Embryonic facial prominence (tissue), 1 donor: Measurements from ENCODE around the gene GRAP2.

Experiments
- DNase-seq: peaks from one replicate; pipeline ENCODE4 v3.0.0-alpha.2; 2016; ENCODE audit errors: extremely low spot score

The GRAP2 gene

GRCh38 chr22:39994041-39994565, 93.2 kb downstream of the GRAP2 start:
- no peak for DNase-seq

DNA sequence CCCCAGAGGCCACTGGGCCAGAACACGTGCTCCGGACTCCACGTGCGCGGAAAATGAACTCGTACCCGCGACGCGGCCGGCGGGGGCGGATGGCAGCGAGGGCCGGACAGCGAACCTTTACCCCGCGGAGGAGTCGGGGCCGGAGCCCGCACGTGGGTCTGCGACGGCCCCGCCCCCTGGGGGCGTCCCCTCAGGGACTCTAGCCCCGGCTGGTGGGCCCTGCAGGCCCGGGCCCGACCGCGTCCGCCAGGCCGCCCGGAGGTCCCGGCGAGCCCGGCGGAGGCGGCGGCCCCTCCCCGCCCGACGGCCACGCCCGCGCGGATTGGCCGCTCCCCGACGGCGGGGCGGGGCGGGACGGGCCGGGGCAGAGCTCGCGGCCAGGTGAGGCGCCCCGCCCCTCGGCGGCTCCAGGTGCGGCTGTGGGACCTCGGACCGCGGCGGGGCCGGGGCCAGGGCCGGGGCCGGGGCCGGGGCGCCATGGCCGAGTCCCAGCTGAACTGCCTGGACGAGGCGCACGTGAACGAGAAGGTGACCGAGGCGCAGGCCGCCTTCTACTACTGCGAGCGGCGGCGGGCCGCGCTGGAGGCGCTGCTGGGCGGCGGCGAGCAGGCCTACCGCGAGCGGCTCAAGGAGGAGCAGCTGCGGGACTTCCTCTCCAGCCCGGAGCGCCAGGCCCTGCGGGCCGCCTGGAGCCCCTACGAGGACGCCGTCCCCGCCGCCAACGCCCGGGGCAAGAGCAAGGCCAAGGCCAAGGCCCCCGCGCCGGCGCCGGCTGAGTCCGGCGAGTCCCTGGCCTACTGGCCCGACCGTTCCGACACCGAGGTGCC, 93.9 kb downstream of the GRAP2 start, which contains the start of gene FAM83F:
TSS of gene FAM83F (plus strand) at position 389 of the 827 bp plus-strand sequence. CDS start at position 478, 89 bp downstream.
- no peak for DNase-seq

GRCh38 chr22:39995393-39996252, 94.7 kb downstream of the GRAP2 start:
- no peak for DNase-seq

- DNase-seq = no peak
Observed at GRCh38 chr22:39996732-39997131, 95.8 kb downstream of the GRAP2 start.

- no peak for DNase-seq
Observed at GRCh38 chr22:39997421-39997820, 96.5 kb downstream of the GRAP2 start.

DNA sequence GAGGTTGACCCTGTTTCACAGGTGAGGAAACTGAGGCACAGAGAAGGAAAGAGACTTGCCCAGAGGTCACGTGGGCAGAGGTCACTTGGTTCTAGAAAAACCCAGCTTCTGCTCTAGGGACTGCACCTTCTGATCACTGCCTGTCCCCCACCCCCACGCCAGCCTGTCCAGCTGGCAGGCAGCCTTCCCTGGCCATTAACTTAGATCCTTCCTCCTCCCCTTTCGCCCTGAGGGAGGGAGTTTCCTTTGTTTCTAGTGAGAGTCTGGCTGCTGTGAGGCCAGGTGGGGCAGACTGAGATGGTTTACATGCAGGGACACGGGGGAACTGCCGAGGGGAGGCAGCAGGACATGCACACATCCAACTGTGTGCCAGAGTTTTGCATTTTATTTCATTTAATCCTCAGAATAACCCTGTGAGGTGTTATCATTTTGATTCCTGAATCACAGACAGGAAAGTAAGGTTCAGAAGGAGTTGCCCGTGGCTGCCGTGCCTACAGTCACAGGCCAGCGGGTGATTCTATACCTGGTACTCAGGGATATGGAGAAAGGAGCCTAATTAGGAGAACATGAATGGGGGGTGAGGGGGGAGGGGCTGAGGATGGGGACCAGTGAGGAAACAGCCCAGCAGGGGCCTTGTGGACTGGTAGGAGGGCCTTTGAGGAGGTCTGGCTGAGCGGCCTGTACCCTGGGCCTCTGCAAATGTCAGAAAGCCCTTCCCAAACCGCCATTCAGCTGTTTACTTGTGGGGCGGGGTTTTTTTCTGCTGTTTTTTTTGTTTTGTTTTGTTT, 97.2 kb downstream of the GRAP2 start:
- DNase-seq = no peak

DNA sequence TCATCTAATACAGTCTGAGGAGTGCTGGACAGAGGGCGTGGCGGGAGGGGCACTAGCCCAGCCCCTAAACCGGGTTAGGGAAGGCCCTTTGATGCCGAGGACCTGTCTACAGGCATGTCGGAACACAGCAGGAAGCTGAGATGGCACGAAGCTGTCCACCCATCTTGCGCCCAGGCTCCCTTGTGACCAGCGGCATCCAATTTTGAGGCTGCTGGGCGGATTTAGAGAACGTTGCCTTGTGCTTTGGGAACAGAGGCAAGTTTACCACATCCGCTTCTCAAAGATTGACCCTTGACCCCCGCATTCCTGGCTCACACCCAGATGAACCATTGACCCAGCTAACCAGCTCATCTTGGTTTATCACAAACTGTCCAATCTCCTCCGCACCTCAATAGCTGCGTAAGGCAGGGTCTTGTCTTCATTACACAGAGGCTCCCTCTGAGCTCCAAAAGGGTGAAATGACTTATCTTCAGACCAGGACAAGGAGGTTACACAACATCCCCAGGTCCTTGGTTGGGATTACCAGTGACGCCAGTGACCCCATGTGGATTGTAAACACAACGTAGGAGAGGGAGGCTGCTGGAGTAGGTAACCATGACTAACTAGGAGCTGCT, 98.4 kb downstream of the GRAP2 start:
- no peak for DNase-seq

- DNase-seq = no peak
Observed at GRCh38 chr22:40000171-40000570, 99.3 kb downstream of the GRAP2 start.

DNA sequence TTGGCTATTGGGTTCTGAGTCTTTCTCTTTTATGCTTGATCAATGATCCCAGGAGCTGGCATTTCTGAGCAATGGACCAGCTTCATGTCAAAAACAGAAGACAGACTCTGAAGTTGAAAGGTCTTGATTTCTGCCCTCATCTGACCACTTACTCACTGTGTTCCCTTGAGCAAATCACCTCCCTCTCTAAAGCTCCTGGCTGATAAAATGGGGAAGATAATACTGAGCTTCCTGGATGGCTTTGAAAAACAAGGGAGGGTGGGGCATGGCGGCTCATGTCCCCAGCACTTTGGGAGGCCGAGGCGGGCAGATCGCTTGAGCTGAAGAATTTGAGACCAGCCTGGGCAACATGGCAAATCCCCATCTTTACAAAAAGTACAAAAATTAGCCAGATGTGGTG, 100.2 kb downstream of the GRAP2 start:
- DNase-seq = no peak

DNA sequence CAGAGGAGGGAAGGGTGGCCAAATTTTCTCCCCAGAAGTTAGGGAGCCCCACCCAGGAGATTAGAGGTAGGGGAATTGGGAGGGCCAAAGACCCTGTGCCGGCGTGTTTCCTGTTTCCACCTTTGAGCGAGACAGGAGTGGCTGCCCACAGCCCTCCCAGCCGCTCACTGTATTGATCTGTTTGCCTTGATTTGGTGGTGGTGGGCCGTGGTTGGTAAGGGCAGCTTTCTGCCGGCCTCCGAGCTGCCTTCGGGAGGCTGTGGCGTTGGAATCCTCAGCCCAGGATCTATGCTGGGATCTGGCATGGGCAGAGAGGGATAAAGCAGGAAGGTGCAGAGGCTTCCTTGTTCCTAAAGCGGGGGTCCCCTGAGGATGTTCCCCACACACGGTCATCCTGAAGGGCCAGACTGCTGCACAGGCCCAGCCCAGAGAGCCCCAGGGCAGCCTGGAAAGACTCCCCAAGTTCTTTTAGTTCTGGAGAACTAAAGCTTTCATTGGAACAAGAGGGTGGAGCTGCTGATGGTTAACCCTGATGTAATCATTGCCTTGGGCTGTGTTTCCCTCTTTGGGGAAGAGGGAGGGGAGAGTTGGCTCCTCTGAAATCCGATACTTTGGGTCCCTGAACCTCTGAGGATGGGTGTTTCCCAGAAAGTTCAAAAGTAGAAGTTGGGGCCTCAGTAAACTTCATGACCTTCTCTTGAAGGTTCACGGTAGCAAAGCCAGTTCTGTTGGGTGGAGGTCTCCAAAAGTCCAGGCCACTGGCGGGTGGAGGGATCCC, 101.1 kb downstream of the GRAP2 start:
- DNase-seq = no peak

DNA sequence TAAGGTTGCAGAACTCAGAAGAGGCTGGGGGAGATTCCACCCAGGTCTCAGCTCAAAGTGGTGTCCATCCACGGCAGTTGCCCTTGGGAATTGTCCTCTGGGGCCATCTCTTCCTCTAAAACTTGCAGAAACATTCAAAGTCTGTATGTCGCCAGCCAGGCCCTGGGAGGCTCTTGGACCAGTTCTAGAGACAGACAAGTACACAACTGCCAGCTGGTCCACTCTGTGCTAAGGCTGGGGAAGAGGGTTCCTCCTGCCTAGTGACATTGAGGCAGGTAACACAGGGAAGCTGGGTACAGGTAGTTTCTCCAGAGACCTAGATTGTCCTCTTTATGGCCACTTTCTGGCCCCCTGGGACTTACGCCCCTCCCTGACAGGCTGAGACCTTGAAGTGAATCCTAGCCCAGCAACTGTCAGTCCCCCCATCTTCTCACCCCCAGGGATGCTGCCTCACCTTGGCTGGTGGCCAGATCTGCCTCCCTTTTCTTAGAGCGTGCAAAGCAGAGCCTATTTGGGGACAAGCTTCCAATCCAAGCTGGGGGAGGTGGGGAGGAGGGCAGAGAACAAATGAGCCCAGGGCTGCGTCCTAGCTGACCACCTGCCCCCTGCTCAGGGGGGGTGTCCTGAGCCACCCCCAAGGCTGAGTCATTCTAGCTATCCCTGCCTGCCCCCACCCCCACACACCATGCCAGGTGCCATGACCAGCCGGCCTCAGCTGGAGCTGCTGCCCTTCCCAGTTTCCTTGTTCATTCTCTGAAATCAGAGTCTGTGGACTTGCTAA, 102.2 kb downstream of the GRAP2 start:
- DNase-seq = no peak

DNA sequence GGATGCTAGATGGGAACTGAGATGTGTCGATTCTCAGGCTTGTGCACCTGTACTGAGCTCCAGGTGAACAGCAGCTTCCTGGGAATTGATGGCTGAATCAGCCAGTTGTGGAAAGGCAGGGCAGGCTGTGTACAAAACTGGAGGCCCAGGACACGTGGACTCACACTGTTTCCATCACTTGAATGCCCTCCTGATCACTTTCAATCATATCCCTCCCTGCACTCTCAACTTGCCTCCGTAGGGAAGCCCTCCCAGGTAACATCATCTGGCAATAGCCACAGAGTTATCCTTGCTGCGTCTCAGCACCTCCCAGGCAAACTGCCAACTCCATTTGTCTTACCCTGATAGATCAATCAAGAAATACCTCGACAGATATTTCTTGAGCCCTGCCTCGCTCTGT, 104.0 kb downstream of the GRAP2 start:
- no peak for DNase-seq

DNA sequence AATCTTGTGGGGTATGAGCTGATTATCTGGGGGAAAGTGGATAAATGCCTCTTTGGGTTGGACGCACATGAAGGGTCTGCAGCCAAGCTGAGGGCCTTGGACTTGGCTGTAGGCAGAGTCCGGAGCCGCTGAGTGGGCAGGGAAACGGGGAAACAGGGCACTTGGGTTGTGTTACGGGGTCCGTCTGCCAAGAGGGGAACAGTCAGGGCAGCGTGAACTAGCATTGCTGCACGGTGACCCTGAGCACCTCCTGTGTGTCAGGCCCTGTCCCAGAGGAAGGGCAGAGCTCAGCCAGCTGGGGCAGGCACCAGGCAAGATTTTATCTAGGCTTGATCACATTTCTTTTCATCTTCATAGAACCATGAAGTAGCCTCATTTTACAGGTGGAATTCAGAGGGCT, 105.8 kb downstream of the GRAP2 start:
- no peak for DNase-seq

GRCh38 chr22:40007853-40008710, 107.2 kb downstream of the GRAP2 start:
- DNase-seq = no peak

DNA sequence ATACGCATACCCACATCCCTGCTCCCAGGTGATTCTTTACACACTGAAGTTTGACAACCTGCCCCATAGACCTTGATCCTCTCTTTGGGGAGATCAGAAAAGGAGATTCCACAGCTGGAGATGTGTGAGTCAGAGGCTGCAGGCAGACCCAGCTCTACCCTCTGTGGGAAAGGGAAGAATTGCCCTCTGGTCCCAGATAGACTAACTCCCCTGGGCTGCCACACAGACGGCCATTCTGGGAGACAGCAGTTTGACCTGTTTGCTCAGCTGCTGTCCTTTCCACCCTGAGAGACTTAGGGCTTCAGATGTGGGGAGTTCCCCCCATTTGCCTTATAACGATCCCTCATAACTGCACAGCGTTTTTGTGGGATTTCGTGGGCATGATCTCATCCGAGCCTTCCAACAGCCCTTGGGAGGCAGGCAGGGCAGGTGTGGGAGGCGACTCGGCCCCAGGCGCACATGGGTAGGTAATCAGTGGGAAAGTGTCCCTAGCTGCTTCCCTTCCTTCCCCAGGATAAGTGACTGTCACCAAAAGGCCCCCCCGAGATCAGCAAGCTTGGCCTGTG, 107.9 kb downstream of the GRAP2 start:
- no peak for DNase-seq

DNA sequence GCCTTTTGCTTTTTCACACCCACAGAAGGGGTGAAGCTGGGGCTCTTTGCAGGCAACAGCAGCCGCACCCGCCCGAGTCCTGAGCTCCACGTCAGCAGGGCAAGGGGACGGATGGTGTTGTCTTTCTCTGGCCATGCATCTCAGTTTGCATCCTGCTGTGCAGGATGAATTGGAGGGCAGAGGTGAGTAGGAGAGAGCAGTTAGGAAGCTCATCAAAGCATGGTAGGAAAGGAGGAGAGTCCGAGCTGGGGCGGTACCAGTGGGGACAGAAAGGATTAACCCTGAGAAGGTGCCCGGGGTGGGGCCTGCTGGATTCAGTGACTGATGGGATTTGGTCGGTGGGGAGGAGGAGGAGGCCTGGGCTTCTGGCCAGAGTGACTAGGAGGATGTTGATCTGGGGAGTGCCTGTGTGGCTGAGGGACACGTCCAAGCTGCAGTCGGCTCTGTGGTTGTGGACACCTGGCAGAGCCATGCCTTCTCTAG, 108.4 kb downstream of the GRAP2 start:
- no peak for DNase-seq

GRCh38 chr22:40009951-40010671, 109.2 kb downstream of the GRAP2 start:
- DNase-seq = no peak

GRCh38 chr22:40010746-40011145, 109.9 kb downstream of the GRAP2 start:
- DNase-seq = no peak
